ENCODE measurements around the gene CCDC92B. TPM values are rescaled to one million over a fixed set of nuclear protein-coding genes. Genes with fewer than 3 reads are reported as not detected.

CCDC92B gene
- total and polyA plus RNA-seq, 2 of the 4 experiments (the other 2 are of a cell fraction), result not detected

DNA sequence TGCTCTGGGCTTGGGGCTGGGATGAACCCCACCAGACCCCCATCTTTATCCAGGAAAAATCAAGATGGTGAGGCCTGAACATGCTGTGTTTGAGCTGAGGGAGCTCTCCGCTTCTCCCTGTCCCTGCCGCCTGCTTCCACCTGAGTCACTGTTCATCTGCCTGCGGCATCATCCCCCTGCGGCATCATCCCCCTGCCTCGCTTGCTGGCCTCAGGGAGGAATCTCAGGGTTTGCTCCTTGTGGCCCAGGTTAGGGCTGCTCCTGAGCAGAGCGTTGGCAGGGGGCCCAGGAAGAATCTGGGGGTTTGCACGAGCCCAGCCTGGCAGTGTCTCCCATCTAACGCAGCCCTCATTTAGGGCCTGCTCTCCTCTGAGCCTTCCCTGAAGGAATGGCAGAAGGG lies 35.4 kb upstream of the CCDC92B start:
- ChIA-PET CTCF (no interaction called here), POLR2A (ENCODE audit: unreplicated experiment) (no interaction called here)
- H3K4ac ChIP-seq (ENCODE audit: low read depth, low read length), result no peak overlapping the region
- TF ChIP-seq, protein P1, sequence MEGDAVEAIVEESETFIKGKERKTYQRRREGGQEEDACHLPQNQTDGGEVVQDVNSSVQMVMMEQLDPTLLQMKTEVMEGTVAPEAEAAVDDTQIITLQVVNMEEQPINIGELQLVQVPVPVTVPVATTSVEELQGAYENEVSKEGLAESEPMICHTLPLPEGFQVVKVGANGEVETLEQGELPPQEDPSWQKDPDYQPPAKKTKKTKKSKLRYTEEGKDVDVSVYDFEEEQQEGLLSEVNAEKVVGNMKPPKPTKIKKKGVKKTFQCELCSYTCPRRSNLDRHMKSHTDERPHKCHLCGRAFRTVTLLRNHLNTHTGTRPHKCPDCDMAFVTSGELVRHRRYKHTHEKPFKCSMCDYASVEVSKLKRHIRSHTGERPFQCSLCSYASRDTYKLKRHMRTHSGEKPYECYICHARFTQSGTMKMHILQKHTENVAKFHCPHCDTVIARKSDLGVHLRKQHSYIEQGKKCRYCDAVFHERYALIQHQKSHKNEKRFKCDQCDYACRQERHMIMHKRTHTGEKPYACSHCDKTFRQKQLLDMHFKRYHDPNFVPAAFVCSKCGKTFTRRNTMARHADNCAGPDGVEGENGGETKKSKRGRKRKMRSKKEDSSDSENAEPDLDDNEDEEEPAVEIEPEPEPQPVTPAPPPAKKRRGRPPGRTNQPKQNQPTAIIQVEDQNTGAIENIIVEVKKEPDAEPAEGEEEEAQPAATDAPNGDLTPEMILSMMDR (conservative IDR thresholded peaks at IDR 0.05; ENCODE audit: low read depth, low read length), result no peak
- TF ChIP-seq CHD1 (IDR thresholded peaks at IDR 0.05; ENCODE audit: low read depth, low read length) (no peak), MAZ (IDR thresholded peaks at IDR 0.05; ENCODE audit: borderline replicate concordance, low read depth, low read length) (no peak), FOS (IDR thresholded peaks at IDR 0.05; ENCODE audit: low read depth, low read length) (no peak), RAD21 (IDR thresholded peaks at IDR 0.05; ENCODE audit: low read length) (no peak), MAFK (IDR thresholded peaks at IDR 0.05; ENCODE audit: low read depth, low read length) (no peak)
- H3K18ac ChIP-seq (ENCODE audit: low read depth, low read length), result no peak overlapping the region
- H3K9me3 ChIP-seq (ENCODE audit: control insufficient read depth, insufficient read depth, low read length), result peaks cover 3% of the 10 kb centered on the region
- no peak overlapping the region for H4K91ac ChIP-seq (ENCODE audit: insufficient read depth, low read depth, low read length)
- dilution Hi-C loops (cut with HindIII; ENCODE audit: low sequenced_read_pairs, unreplicated experiment) (no loop called here), in situ Hi-C loops (cut with MboI; ENCODE audit: low sequenced_read_pairs) (no loop called here), intact Hi-C loops (cut with micrococcal nuclease) (no loop called here)
- H3K4me2 ChIP-seq (ENCODE audit: low read depth, low read length), result no peak overlapping the region
- no peak overlapping the region for H2AFZ ChIP-seq (replicated peaks; ENCODE audit: low read length, poor library complexity)
- ATAC-seq (ENCODE audit: low read depth) (no peak), DNase-seq (no peak)
- no peak overlapping the region for H3K56ac ChIP-seq (ENCODE audit: extremely low read depth, insufficient read depth, low read length)
- no peaks in the 10 kb centered on the region for H3K79me1 ChIP-seq (ENCODE audit: low read depth in 1 of 2, low read length in 2 of 2)
- H3K9me1 ChIP-seq (ENCODE audit: insufficient read depth, low read length), result no peaks in the 10 kb centered on the region
- no peak overlapping the region for H2AK5ac ChIP-seq (ENCODE audit: low read depth, low read length)
- no CpG with 5 or more reads among the region's 8 CpGs for WGBS, 2 experiments (ENCODE audit: extremely low coverage in 2 of 2, insufficient read length in 1 of 2)
- no peaks in the 10 kb centered on the region; the same call in 1 of the 2 replicates for H3K27me3 ChIP-seq (ENCODE audit: control insufficient read depth, insufficient read depth, low read length)
- H2BK20ac ChIP-seq (ENCODE audit: low read depth, low read length), result no peak overlapping the region
- no peak overlapping the region for H3K27ac ChIP-seq (ENCODE audit: insufficient read depth, low read length)
- no peaks in the 10 kb centered on the region for H3K4me1 ChIP-seq (ENCODE audit: control insufficient read depth, insufficient read depth, low read length)
- H3K9ac ChIP-seq (ENCODE audit: low read depth, low read length), result no peak overlapping the region
- no peak overlapping the region for H2AK9ac ChIP-seq (replicated peaks; ENCODE audit: low read depth, low read length, poor library complexity)
- H4K8ac ChIP-seq (ENCODE audit: low read depth in 2 of 2, low read length in 2 of 2), result no peak overlapping the region
- no peak overlapping the region for H2BK5ac ChIP-seq (ENCODE audit: low read depth, low read length, poor library complexity, severe bottlenecking)
- no peak overlapping the region for H2BK15ac ChIP-seq (ENCODE audit: low read depth, low read length)
- H3K36me3 ChIP-seq (ENCODE audit: control insufficient read depth, insufficient read depth, low read length), result no peaks in the 10 kb centered on the region
- H4K5ac ChIP-seq (ENCODE audit: low read depth, low read length), result no peak overlapping the region
- no peak overlapping the region for H3K14ac ChIP-seq (replicated peaks; ENCODE audit: low read depth, low read length)
- H3K23ac ChIP-seq (ENCODE audit: low read depth, low read length), result no peak overlapping the region
- no TSS peak for BruUV-seq (replicated peaks)
- no peaks in the 10 kb centered on the region for H4K20me1 ChIP-seq (ENCODE audit: insufficient read depth, low read length)
- no peak overlapping the region for H3K4me3 ChIP-seq (ENCODE audit: insufficient read depth, low read depth, low read length)
- H2BK120ac ChIP-seq (ENCODE audit: low read depth, low read length), result no peak overlapping the region

Measured in IMR-90 (cell line).